Measurements from ENCODE around the gene SGK1.
"Not testable (repeated sequence)": the region's sequence is repeated elsewhere in the genome, so short reads cannot be mapped to it uniquely, and the experiment has no call there.

The SGK1 gene

GRCh38 chr6:134195985-134196384 lies 121.9 kb downstream of the SGK1 start:
- TF ChIP-seq POLR2A (IDR thresholded peaks at IDR 0.05; ENCODE audit: low read depth, low read length): no peak
- DNase-seq (ENCODE audit: insufficient read length, low spot score) (no peak), FAIRE-seq (no peak)

GRCh38 chr6:134195164-134195906 lies 122.6 kb downstream of the SGK1 start:
- no peak for DNase-seq (ENCODE audit: insufficient read length, low spot score)
- no peak for TF ChIP-seq POLR2A (IDR thresholded peaks at IDR 0.05; ENCODE audit: low read depth, low read length)
- no peak for FAIRE-seq

- DNase-seq (ENCODE audit: insufficient read length, low spot score) (no peak), FAIRE-seq (no peak)
- TF ChIP-seq POLR2A (IDR thresholded peaks at IDR 0.05; ENCODE audit: low read depth, low read length): no peak
Observed at GRCh38 chr6:134193536-134194498, 124.1 kb downstream of the SGK1 start.

GRCh38 chr6:134192609-134193008 lies 125.3 kb downstream of the SGK1 start:
- not testable (repeated sequence) for DNase-seq (ENCODE audit: insufficient read length, low spot score); FAIRE-seq

- FAIRE-seq: no peak
- TF ChIP-seq POLR2A (IDR thresholded peaks at IDR 0.05; ENCODE audit: low read depth, low read length): no peak
- no peak for DNase-seq (ENCODE audit: insufficient read length, low spot score)
Observed at GRCh38 chr6:134190883-134191282, 127.0 kb downstream of the SGK1 start.

GRCh38 chr6:134187751-134188150 lies 130.2 kb downstream of the SGK1 start:
- FAIRE-seq (no peak), DNase-seq (ENCODE audit: insufficient read length, low spot score) (no peak)
- TF ChIP-seq POLR2A (IDR thresholded peaks at IDR 0.05; ENCODE audit: low read depth, low read length): no peak

GRCh38 chr6:134187154-134187553 lies 130.8 kb downstream of the SGK1 start:
- no peak for TF ChIP-seq POLR2A (IDR thresholded peaks at IDR 0.05; ENCODE audit: low read depth, low read length)
- DNase-seq (ENCODE audit: insufficient read length, low spot score) (no peak), FAIRE-seq (no peak)

- no peak for TF ChIP-seq POLR2A (IDR thresholded peaks at IDR 0.05; ENCODE audit: low read depth, low read length)
- FAIRE-seq (no peak), DNase-seq (ENCODE audit: insufficient read length, low spot score) (no peak)
Observed at GRCh38 chr6:134186355-134186754, 131.6 kb downstream of the SGK1 start.

GRCh38 chr6:134185277-134185676 lies 132.6 kb downstream of the SGK1 start:
- no peak for DNase-seq (ENCODE audit: insufficient read length, low spot score)
- no peak for FAIRE-seq
- no peak for TF ChIP-seq POLR2A (IDR thresholded peaks at IDR 0.05; ENCODE audit: low read depth, low read length)

- DNase-seq (ENCODE audit: insufficient read length, low spot score) (no peak), FAIRE-seq (no peak)
- TF ChIP-seq POLR2A (IDR thresholded peaks at IDR 0.05; ENCODE audit: low read depth, low read length): no peak
Observed at GRCh38 chr6:134183844-134184243, 134.1 kb downstream of the SGK1 start.

- FAIRE-seq (no peak), DNase-seq (ENCODE audit: insufficient read length, low spot score) (no peak)
- no peak for TF ChIP-seq POLR2A (IDR thresholded peaks at IDR 0.05; ENCODE audit: low read depth, low read length)
Observed at GRCh38 chr6:134182528-134182927, 135.4 kb downstream of the SGK1 start.

GRCh38 chr6:134181726-134182125 lies 136.2 kb downstream of the SGK1 start:
- FAIRE-seq; DNase-seq (ENCODE audit: insufficient read length, low spot score): not testable (repeated sequence)

- not testable (repeated sequence) for DNase-seq (ENCODE audit: insufficient read length, low spot score); FAIRE-seq
Observed at GRCh38 chr6:134181251-134181650, 136.7 kb downstream of the SGK1 start.

- not testable (repeated sequence) for FAIRE-seq; DNase-seq (ENCODE audit: insufficient read length, low spot score)
Observed at GRCh38 chr6:134180540-134180939, 137.4 kb downstream of the SGK1 start.

All from H54 (cell line).